Cardiac muscle cell (in vitro differentiated cells and primary cell): ENCODE data around the gene KRT76. TPM values are rescaled to one million over a fixed set of nuclear protein-coding genes. Genes with fewer than 3 reads are reported as not detected.

Source experiments
- DNase-seq, 2 donors: peaks; one replicate each; pipeline versions ENCODE4 v3.0.0 to v3.0.0-alpha.2; 2010 to 2017; ENCODE audit warnings: low read depth in 1 of 2, low spot score in 1 of 2
- H3K27ac ChIP-seq: fragments of 200-600 bp; sonication (generic); 2 replicates; pipeline ENCODE4 v1.5.1; 2016
- H3K27me3 ChIP-seq: fragments of 200-600 bp; sonication (generic); 2 replicates; pipeline ENCODE4 v1.6.0; 2016; ENCODE audit warnings: control low read depth
- H3K36me3 ChIP-seq: fragments of 200-600 bp; sonication (generic); 2 replicates; pipeline ENCODE4 v1.5.1; 2016; ENCODE audit warnings: control low read depth
- H3K4me1 ChIP-seq: fragments of 200-600 bp; sonication (generic); 2 replicates; pipeline ENCODE4 v1.8.1; 2017; ENCODE audit warnings: low read depth, mild to moderate bottlenecking, mixed run types
- H3K4me3 ChIP-seq: fragments of 200-600 bp; sonication (generic); 2 replicates; pipeline ENCODE4 v1.5.1; 2016; ENCODE audit warnings: mild to moderate bottlenecking
- H3K9me3 ChIP-seq: fragments of 200-600 bp; sonication (generic); 2 replicates; pipeline ENCODE4 v1.5.1; 2017; ENCODE audit warnings: low read depth, mild to moderate bottlenecking, control low read depth
- CTCF ChIP-seq: IDR thresholded peaks from 2 replicates; pipeline ENCODE4 v1.5.1; 2012; ENCODE audit warnings: low read depth, mild to moderate bottlenecking, low read length
- polyA plus RNA-seq: library from polyadenylated mRNA; unstranded; fragments of >200 nt; fragmentation: Nextera tagmentation; extraction: Ambion mirVana; gene quantifications from 2 replicates; pipeline ENCODE4 v1.2.1, GENCODE V29; 2016
- total RNA-seq: library from RNA; depleted of rRNA; stranded (reverse); fragments of >200 nt; gene quantifications from 2 replicates; pipeline ENCODE4 v1.2.3, GENCODE V29; 2016

Gene KRT76
- total and polyA plus RNA-seq, 2 experiments from 2014 or later = not detected

- Histone ChIP-seq H3K4me3 (no peak overlapping the region), H3K4me1 (no peaks in the 10 kb centered on the region), H3K27ac (no peak overlapping the region), H3K27me3 (peaks cover 6% of the 10 kb centered on the region), H3K9me3 (no peaks in the 10 kb centered on the region), H3K36me3 (no peaks in the 10 kb centered on the region)
- no peak for TF ChIP-seq CTCF
- DNase-seq = no peak
These were observed 29.8 kb upstream of the KRT76 start for GRCh38 chr12:52806821-52807543.

GRCh38 chr12:52806169-52806811 is 29.1 kb upstream of the KRT76 start:
- Histone ChIP-seq H3K36me3 (no peaks in the 10 kb centered on the region), H3K4me1 (no peaks in the 10 kb centered on the region), H3K9me3 (no peaks in the 10 kb centered on the region), H3K27ac (no peak overlapping the region), H3K4me3 (no peak overlapping the region), H3K27me3 (peaks cover 6% of the 10 kb centered on the region)
- no peak for TF ChIP-seq CTCF
- no peak for DNase-seq

GRCh38 chr12:52805739-52806138 is 28.6 kb upstream of the KRT76 start:
- DNase-seq = no peak
- H3K4me3 ChIP-seq = no peak overlapping the region
- H3K27me3 ChIP-seq = peaks cover 6% of the 10 kb centered on the region
- no peaks in the 10 kb centered on the region for H3K4me1 ChIP-seq
- H3K27ac ChIP-seq = no peak overlapping the region
- no peaks in the 10 kb centered on the region for H3K9me3 ChIP-seq
- TF ChIP-seq CTCF = no peak
- H3K36me3 ChIP-seq = no peaks in the 10 kb centered on the region

GRCh38 chr12:52805000-52805399 is 27.9 kb upstream of the KRT76 start:
- Histone ChIP-seq H3K4me1 (no peaks in the 10 kb centered on the region), H3K27me3 (peaks cover 6% of the 10 kb centered on the region), H3K27ac (no peak overlapping the region), H3K9me3 (no peaks in the 10 kb centered on the region), H3K4me3 (no peak overlapping the region), H3K36me3 (no peaks in the 10 kb centered on the region)
- no peak for TF ChIP-seq CTCF
- DNase-seq = no peak

GRCh38 chr12:52802442-52802841 is 25.3 kb upstream of the KRT76 start:
- H3K27ac ChIP-seq = no peak overlapping the region

More at GRCh38 chr12:52802442-52802841, 25.3 kb upstream of the KRT76 start:
- TF ChIP-seq CTCF = no peak
- Histone ChIP-seq H3K36me3 (no peaks in the 10 kb centered on the region), H3K4me1 (no peaks in the 10 kb centered on the region), H3K4me3 (no peak overlapping the region), H3K27me3 (no peaks in the 10 kb centered on the region), H3K9me3 (no peaks in the 10 kb centered on the region)
- no peak for DNase-seq
